ENCODE results near the gene AFTPH. TPM values are rescaled to one million over a fixed set of nuclear protein-coding genes. Genes with fewer than 3 reads are reported as not detected.

Gene AFTPH
- total RNA-seq, 1 experiment from 2014 or later: 17.9 TPM

GRCh38 chr2:64606479-64607363 lies 82.6 kb downstream of the AFTPH start:
- ATAC-seq: peak; percentile 55
- no TSS peak for BruUV-seq (replicated peaks)

GRCh38 chr2:64607381-64608304 lies 83.5 kb downstream of the AFTPH start:
- in situ Hi-C loops (cut with HindIII; ENCODE audit: low pct_unique_long_range_greater_than_20kb, low sequenced_read_pairs) (no loop called here), intact Hi-C loops (cut with micrococcal nuclease; ENCODE audit: unreplicated experiment) (no loop called here)
- ChIA-PET CTCF (interaction anchor here (0.6 to 1.1 kb wide), 3 partner anchors 39 to 278 kb away, joined by 3 to 4 read pairs (median 4); no protein-coding TSS in a partner anchor), POLR2A (interaction anchor here (0.7 kb wide), 1 partner anchor 57 kb away, joined by 3 read pairs; no protein-coding TSS in a partner anchor)
- no peaks in the 10 kb centered on the region; the same call in 1 of the 2 replicates for H3K4me1 ChIP-seq (ENCODE audit: control insufficient read depth, insufficient read depth, low read length)
- no peak for ATAC-seq
- BruUV-seq (replicated peaks): no TSS peak
- no peaks in the 10 kb centered on the region for H3K36me3 ChIP-seq (ENCODE audit: control insufficient read depth, insufficient read depth, low read length)
- no peak overlapping the region for H3K4me3 ChIP-seq (ENCODE audit: low read depth in 2 of 2, low read length in 2 of 2)
- DNase-seq (ENCODE audit: low read depth, low spot score): no peak
- no peak for TF ChIP-seq SIN3A (IDR thresholded peaks at IDR 0.05; ENCODE audit: borderline replicate concordance, insufficient read depth, low read depth, low read length)
- H3K27me3 ChIP-seq (ENCODE audit: control insufficient read depth, insufficient read depth, low read length): no peaks in the 10 kb centered on the region
- H3K27ac ChIP-seq (ENCODE audit: low read length): no peak overlapping the region
- no peaks in the 10 kb centered on the region for H3K9me3 ChIP-seq (ENCODE audit: control insufficient read depth, insufficient read depth, low read depth, low read length)

More at GRCh38 chr2:64606479-64607363, 82.6 kb downstream of the AFTPH start:
- ChIA-PET POLR2A (interaction anchor here (0.8 kb wide), 1 partner anchor 252 kb away, joined by 3 read pairs; no protein-coding TSS in a partner anchor), CTCF (interaction anchor here (0.6 kb wide), 1 partner anchor 279 kb away, joined by 4 read pairs; no protein-coding TSS in a partner anchor)
- no peaks in the 10 kb centered on the region for H3K27me3 ChIP-seq (ENCODE audit: control insufficient read depth, insufficient read depth, low read length)
- no peaks in the 10 kb centered on the region; the same call in 1 of the 2 replicates for H3K4me1 ChIP-seq (ENCODE audit: control insufficient read depth, insufficient read depth, low read length)
- H3K36me3 ChIP-seq (ENCODE audit: control insufficient read depth, insufficient read depth, low read length): no peaks in the 10 kb centered on the region
- in situ Hi-C loops (cut with HindIII; ENCODE audit: low pct_unique_long_range_greater_than_20kb, low sequenced_read_pairs): no loop called here
- no peak for DNase-seq (ENCODE audit: low read depth, low spot score)
- no peak overlapping the region for H3K4me3 ChIP-seq (ENCODE audit: low read depth in 2 of 2, low read length in 2 of 2)
- intact Hi-C loops (cut with micrococcal nuclease; ENCODE audit: unreplicated experiment): no loop called here
- no peaks in the 10 kb centered on the region for H3K9me3 ChIP-seq (ENCODE audit: control insufficient read depth, insufficient read depth, low read depth, low read length)
- H3K27ac ChIP-seq (ENCODE audit: low read length): no peak overlapping the region
- TF ChIP-seq REST (IDR thresholded peaks at IDR 0.05; ENCODE audit: insufficient read depth in 1 of 2, low read depth in 2 of 2, low read length in 1 of 2): no peak
- TF ChIP-seq POLR2AphosphoS5 (IDR thresholded peaks at IDR 0.05; ENCODE audit: low read depth, low read length): no peak

GRCh38 chr2:64608867-64609226 lies 84.7 kb downstream of the AFTPH start:
- ATAC-seq (peak; percentile 57), DNase-seq (ENCODE audit: low read depth, low spot score) (no peak)
- no peaks in the 10 kb centered on the region for H3K36me3 ChIP-seq (ENCODE audit: control insufficient read depth, insufficient read depth, low read length)
- in situ Hi-C loops (cut with HindIII; ENCODE audit: low pct_unique_long_range_greater_than_20kb, low sequenced_read_pairs) (no loop called here), intact Hi-C loops (cut with micrococcal nuclease; ENCODE audit: unreplicated experiment) (no loop called here)
- no peaks in the 10 kb centered on the region; the same call in 1 of the 2 replicates for H3K4me1 ChIP-seq (ENCODE audit: control insufficient read depth, insufficient read depth, low read length)
- POLR2A ChIA-PET: no interaction called here
- no peaks in the 10 kb centered on the region for H3K9me3 ChIP-seq (ENCODE audit: control insufficient read depth, insufficient read depth, low read depth, low read length)
- no TSS peak for BruUV-seq (replicated peaks)
- no peaks in the 10 kb centered on the region for H3K27me3 ChIP-seq (ENCODE audit: control insufficient read depth, insufficient read depth, low read length)
- H3K4me3 ChIP-seq (ENCODE audit: low read depth in 2 of 2, low read length in 2 of 2): peak overlapping the region; percentile 48 to 50
- CTCF ChIA-PET: no interaction called here
- TF ChIP-seq CTCF (IDR thresholded peaks at IDR 0.05) (no peak), POLR2AphosphoS5 (IDR thresholded peaks at IDR 0.05; ENCODE audit: low read depth, low read length) (no peak), SIN3A (IDR thresholded peaks at IDR 0.05; ENCODE audit: borderline replicate concordance, insufficient read depth, low read depth, low read length) (no peak), TCF7L2 (IDR thresholded peaks at IDR 0.05; ENCODE audit: low read depth, low read length) (no peak), REST (IDR thresholded peaks at IDR 0.05; ENCODE audit: insufficient read depth in 1 of 2, low read depth in 2 of 2, low read length in 1 of 2) (no peak)
- peak overlapping the region; percentile 51; the same call in 1 of the 2 replicates for H3K27ac ChIP-seq (ENCODE audit: low read length)
